Umbilical cord (tissue), 2 donors: Measurements from ENCODE around the gene SPTBN5. TPM values are rescaled to one million over a fixed set of nuclear protein-coding genes. Genes with fewer than 3 reads are reported as not detected.
A peak's percentile ranks its signal among the peaks of the same experiment; 100 is the strongest.

Experiments used
- DNase-seq: peaks from one replicate; pipeline ENCODE4 v3.0.0-alpha.2; 2015; ENCODE audit warnings: low spot score
- total RNA-seq: library from RNA; depleted of rRNA; stranded (reverse); fragments of >200 nt; gene quantifications from one replicate; pipeline ENCODE4 v1.2.3, GENCODE V29; 2014; ENCODE audit warnings: low replicate concordance; ENCODE audit not compliant: insufficient read depth

Gene SPTBN5
- total RNA-seq, 1 donor from 2014 or later: 2.2 TPM

DNA sequence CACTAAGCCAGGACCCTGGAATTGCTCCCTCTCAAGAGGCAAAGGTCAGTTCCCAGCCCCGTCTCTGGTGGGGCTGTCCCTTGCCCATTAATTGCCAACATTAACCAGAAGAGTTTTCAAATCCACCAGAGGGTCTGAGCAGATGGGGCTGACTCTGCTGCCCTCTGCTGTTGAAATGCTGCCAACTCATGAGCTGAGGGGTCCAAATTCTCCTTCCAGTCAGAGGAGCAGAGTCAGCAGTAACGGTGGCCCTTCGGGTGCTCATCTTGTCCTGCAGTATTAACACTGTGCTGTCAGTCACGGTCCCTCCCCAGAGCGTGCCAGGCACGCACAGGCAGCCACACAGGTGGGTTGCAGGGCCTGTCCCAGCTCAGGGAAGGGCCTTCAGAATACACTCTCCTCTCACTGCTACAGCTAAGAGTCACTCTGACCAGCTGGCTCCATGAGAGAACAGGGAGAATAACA, 10.7 kb upstream of the SPTBN5 start:
- DNase-seq: peak; percentile 81

- DNase-seq: no peak
These were observed 9.9 kb upstream of the SPTBN5 start for GRCh38 chr15:41903782-41904181.

DNA sequence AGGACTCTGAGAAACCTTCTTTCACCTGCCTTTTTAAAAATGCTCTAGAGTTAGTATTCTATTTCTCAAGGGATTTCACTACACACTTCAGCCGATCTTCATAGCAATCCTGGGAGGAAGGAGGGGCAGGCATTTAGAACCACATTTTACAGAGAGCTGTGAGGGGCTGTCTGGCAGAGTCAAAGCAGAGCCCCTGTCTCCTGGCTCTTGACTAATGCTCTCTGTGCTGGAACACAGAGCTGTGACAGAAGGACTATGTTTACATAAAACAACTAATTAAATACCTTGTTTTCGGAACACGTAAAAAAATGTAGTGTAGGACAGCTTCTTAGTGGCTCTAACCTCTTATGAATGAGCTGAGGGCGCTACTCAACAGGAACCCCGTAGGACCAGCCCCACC, 7.6 kb upstream of the SPTBN5 start:
- no peak for DNase-seq

DNA sequence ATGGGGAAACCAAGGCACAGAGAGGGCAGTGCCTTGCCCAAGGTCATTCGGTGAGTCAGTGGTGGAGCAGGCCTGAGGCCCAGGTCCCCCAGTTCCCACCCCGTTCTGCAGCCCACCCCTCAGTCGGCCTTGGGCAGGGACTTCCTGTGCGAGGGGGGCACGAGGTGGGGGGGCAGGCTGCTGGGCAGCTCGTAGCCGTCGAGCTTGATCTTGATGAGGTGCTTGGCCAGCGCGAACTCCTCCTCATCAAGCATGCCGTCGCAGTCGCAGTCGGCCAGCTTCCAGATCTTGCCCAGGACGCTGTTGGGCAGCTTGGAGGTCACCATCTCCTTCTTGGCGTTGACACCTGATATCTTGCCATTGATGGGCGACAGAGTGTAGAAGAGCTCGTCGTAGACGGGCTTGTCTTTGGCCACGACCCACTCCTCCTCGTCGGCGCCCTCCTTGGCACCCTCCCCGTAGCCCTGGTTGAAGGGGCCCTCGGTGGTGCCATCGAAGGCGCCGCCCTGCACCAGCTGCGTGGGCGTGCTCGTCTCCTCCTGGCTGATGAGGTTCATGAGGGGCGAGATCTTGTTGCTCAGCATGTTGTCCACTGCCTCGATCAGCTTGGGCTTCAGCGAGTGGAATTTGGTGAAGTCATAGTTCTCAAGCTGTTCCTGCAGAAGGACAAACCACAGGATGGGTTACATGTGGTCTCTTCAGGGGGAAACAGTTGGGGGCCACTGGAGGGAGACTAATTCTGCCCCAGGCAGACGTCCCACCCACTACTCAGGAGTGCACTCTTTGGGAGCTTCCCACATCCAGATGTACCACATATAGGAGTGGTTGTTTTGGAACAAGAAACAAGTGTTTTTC, 6.9 kb upstream of the SPTBN5 start:
- DNase-seq: no peak

DNA sequence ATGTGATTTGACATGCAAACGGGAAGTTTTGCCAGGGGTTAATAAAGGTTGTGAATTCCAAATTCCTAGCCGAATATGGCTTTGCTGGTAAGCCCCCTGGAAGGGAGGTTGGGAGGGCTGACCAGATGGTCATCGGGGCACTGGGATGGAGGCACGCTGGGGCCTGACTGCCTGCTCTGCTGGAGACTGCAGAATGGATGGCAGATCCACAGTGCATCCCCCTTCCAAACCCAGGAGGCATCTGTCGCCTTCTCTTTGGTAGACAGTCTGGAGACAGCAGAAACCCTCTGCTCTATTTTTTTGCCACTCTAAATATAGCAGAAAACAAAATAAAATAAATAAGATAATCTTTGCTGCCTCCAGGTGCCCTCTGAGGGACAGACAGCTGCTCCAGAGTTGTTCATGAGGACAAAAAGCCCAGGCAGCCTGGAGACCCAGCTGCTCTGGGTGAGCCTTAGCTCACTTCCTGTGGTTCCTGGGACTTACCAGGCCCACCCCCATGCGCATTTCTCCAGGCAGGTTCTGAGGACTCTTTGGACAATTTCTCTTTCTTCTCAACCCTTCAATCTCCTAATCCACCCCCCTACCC, 6.1 kb upstream of the SPTBN5 start:
- no peak for DNase-seq

DNA sequence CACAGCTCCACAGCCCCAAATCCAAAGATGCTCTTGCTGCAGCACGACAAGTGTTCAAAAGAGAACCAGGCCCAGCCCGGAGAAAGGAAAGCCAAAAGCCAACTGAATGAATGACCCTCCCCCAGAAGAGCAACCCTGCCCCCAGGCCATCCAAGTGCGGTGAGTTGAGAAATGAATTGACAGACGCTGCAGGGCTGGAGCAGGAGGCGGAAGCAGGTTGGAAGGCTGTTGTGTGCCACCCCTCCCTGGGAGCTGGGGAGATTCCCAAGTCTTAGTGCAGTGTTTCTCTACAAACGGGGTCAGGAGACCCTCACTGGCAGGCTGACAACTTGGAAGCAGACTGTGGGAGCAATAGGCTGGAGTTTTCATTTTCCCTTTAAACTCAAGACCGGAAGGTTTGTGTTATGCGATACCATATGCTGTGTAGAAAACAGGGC, 3.5 kb upstream of the SPTBN5 start:
- no peak for DNase-seq

GRCh38 chr15:41896566-41896965, 2.7 kb upstream of the SPTBN5 start:
- DNase-seq: no peak

- no peak for DNase-seq
These were observed 2.1 kb upstream of the SPTBN5 start for GRCh38 chr15:41895957-41896356.

- no peak for DNase-seq
These were observed 1.6 kb upstream of the SPTBN5 start for GRCh38 chr15:41895491-41895890.

- DNase-seq: peak; percentile 79
These were observed 1.1 kb upstream of the SPTBN5 start for GRCh38 chr15:41894791-41895463.

- DNase-seq: no peak
These were observed 468 bp upstream of the SPTBN5 start for GRCh38 chr15:41894251-41894790.

GRCh38 chr15:41892621-41893421, 1.0 kb downstream of the SPTBN5 start:
- no peak for DNase-seq

GRCh38 chr15:41891946-41892345, 1.9 kb downstream of the SPTBN5 start:
- DNase-seq: no peak

GRCh38 chr15:41891226-41891625, 2.6 kb downstream of the SPTBN5 start:
- no peak for DNase-seq

DNA sequence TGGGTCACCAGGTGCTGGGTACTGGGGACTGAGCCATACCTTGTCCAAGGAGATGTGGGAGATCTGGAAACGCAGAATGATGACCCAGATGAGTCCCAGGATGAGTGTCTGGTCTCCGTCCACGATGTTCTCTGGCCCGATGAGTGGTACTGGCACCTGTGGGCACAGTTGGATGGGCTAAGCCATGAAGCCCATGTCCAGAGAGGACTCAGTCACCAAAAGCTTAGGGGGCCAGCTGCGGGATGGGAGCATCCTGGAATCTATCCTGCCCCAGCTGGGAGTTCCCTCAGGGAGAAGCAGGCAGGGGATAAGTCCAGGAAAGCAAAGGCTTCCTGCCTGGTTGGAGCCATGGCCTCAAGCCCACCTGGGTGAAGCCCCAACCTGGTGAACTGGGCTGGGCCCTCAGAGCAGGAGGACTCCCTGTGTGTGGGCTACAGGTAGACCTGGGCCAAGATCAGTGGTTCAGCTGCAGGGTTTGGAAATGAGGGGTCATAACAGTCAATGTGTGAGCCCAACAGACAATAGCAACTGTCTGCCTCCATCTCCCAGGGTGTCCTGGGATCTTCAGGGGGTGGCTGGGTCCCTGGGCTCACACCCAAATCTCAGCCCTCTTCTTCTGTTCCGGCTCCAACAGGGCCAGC, 3.7 kb downstream of the SPTBN5 start:
- no peak for DNase-seq

DNA sequence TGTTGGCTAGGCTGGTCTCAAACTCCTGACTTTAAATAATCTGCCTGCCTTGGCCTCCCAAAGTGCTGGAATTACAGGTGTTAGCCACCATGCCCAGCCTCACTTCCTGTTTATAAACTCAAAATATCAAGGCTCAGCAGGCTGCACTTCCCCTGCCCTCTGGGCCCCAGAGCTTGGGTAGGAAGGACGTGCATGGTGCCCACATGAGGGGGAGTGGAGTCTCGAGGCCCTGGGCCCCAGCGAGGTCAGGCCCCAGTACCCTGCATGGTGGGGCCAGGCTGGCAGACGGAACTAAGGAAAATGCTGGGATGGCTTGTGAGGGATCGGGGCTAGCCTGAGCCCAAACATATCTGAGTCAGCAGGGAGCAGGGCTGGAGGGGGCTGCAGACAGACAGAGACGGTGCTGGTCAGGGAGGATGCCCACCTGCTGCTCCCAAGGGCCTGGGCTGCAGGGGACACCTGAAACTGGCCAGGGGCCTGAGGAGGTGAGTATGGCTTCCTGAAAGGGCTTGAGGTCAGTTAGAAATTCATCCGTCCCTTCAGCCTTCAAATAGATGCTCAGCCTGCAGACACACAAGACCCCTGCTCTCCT, 5.1 kb downstream of the SPTBN5 start:
- DNase-seq: no peak

GRCh38 chr15:41887893-41888292, 6.0 kb downstream of the SPTBN5 start:
- no peak for DNase-seq

GRCh38 chr15:41887161-41887560, 6.7 kb downstream of the SPTBN5 start:
- DNase-seq: no peak

GRCh38 chr15:41886741-41887140, 7.1 kb downstream of the SPTBN5 start:
- DNase-seq: no peak

DNA sequence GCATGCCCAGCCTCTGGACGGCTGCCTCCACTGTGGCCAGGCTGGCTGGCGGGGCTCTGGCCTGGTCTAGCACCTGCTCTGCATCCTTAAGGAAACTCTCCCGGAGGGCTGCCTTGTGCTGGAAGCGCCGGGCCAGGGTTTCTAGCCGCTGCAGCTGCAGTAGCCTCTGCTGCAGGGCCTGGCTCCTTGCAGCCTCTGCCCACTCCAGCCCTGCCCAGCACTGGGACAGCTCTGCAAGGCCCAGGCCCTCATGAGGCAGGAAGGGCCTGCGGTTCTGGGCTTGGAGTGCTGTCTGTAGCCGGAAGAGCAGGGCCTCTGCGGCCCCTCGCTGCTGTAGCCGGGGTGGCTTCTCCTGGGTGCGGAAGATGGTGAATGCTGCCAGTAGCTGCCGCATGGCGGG, 8.0 kb downstream of the SPTBN5 start:
- no peak for DNase-seq

DNA sequence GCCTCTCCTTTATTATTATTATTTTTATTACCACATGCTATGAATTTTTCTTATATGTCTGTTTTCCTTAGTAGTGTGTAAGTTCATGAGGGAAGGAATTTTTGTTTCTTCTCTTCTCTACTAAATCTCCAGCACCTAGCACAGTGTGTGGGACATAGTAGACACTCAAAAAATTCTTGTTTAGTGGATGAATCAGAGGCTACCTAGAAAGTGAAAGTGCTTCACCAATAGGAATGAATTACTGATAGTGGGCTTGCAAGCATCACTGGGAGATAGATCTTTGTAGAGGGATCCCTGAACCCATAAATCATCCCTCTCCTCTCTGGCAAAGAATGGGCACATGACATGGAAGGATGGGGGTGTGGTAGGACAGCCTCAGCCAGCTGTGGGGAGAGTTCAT, 8.5 kb downstream of the SPTBN5 start:
- DNase-seq: no peak
